ENCODE data around the gene CDC42SE2. TPM values are rescaled to one million over a fixed set of nuclear protein-coding genes. Genes with fewer than 3 reads are reported as not detected.
"Not testable (repeated sequence)": the region's sequence is repeated elsewhere in the genome, so short reads cannot be mapped to it uniquely, and the experiment has no call there.

The CDC42SE2 gene
- total RNA-seq, 1 donor from 2014 or later = 9.3 TPM

DNA sequence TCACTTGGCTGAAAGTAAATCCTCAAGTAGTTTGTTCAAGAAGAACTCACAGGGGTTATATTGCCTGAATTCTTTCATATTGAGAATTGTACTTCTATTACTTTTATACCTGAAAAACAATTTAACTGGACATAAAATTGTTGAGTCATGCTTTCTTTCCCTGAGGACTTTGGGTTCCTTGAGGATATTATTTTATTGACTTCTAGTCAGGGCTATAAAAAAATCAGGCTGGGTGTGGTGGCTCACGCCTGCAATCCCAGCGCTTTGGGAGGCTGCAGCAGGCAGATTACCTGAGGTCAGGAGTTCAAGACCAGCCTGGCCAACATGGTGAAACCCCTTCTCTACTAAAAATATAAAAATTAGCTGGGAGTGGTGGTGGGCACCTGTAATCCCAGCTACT lies 17.9 kb upstream of the CDC42SE2 start:
- no peak for ATAC-seq (ENCODE audit: poor library complexity)
- intact Hi-C loops (cut with DNase I) = no loop called here
- DNase-seq = no peak

DNA sequence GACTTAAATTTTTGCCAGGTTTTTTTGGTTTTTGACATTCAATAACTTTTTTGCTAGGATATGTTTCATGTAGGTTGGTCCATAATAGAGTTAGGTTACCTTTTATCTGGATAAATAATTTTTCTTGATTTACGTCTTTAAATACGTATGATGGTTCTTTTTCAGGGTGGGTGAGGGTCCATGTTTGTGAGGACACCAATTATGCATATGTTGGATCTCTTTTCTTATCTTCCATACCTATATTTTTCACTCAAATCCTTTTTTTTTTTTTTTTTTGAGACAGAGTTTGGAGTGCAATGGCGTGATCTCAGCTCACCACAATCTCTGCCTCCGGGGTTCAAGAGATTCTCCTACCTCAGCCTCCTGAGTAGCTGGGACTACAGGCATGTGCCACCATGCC lies 17.3 kb upstream of the CDC42SE2 start:
- intact Hi-C loops (cut with DNase I) = no loop called here
- DNase-seq (no peak), ATAC-seq (ENCODE audit: poor library complexity) (no peak)

DNA sequence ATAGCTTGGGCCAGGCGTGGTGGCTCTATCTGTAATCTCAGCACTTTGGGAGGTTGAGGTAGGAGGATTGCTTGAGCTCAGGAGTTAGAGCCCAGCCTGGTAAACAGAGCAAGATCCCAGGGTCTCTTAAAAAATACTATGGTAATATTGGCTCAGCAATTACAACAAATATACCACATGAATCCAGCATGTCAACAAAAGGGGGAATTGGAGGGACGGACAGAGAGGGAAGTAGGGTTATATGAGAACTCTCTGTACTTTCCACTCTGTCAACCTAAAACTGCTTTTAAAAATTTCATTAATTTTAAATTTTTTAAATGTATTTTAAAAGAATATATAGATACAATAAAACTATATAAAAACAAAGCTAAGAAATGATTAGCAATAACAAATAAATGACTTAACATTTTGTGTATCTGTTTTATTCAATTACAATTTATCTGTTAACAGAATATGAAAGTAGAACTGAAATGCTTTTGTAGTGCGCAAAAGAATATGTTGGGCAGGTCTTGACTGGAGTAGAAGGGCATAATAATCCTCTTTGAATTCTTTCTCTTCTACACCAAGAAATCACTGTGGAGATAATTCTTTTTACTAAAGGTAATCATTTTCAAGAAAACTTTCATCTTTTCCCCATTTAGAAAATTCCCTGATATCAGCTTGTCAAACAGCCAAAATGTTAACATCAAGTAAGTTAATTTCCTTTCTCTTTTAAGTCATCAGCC lies 12.9 kb upstream of the CDC42SE2 start:
- DNase-seq = no peak
- intact Hi-C loops (cut with DNase I) = no loop called here
- no peak for ATAC-seq (ENCODE audit: poor library complexity)

- peak; percentile 67 for DNase-seq
- intact Hi-C loops (cut with DNase I) = no loop called here
- peak; percentile 81 for ATAC-seq (ENCODE audit: poor library complexity)
Measured at GRCh38 chr5:131252824-131253171, 11.1 kb upstream of the CDC42SE2 start.

DNA sequence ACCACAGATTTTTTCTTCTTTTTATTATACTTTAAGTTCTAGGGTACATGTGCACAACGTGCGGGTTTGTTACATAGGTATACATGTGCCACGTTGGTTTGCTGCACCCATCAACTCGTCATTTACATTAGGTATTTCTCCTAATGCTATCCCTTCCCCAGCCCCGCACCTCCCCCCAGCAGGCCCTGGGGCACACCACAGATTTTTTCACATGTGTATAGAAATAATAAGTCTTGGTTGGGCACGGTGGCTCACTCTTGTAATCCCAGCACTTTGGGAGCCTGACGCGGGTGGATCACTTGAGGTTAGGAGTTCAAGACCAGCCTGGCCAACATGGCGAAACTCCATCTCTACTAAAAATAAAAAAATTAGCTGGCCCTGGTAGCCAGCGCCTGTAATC lies 9.8 kb upstream of the CDC42SE2 start:
- DNase-seq; ATAC-seq (ENCODE audit: poor library complexity); intact Hi-C loops (cut with DNase I): not testable (repeated sequence)

- DNase-seq = no peak
- intact Hi-C loops (cut with DNase I) = no loop called here
- ATAC-seq (ENCODE audit: poor library complexity) = no peak
Measured at GRCh38 chr5:131254741-131255140, 9.1 kb upstream of the CDC42SE2 start.

DNA sequence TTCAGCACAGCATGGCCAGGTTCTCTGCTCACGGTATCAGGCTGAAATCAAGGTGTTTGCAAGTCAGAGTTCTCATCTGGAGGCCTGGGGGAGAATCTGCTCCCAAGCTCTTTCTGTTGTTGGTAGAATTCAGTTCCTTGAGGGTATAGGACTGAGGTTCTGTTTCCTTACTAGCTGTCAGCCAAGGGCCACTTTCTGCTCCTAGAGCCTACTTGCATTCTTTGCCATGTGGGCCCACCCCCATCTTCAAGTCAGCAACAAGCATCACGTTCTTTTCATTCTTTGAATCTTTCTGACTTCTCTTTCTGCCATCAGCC lies 7.4 kb upstream of the CDC42SE2 start:
- intact Hi-C loops (cut with DNase I) = no loop called here
- ATAC-seq (ENCODE audit: poor library complexity) (no peak), DNase-seq (no peak)

- no peak for ATAC-seq (ENCODE audit: poor library complexity)
- DNase-seq = no peak
- intact Hi-C loops (cut with DNase I) = no loop called here
Measured at GRCh38 chr5:131258733-131259132, 5.1 kb upstream of the CDC42SE2 start.

DNA sequence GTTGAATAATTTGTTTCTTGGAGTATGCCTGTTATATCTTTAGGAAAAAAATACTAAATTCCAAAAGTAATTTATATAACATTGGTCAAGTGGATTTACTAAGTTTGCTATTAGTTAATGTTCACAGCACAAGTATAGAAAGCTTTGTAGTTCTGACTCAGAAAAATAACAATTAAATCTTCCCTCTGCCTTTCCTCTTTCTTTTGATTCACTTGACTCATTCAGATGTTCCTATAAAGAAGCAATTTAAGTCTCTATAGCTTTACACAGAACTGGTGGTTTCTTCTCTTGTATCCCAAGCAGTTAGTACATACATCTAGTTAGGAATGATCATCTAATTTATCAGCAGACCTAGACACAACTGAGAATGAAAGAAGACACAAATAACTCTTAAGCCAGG lies 4.5 kb upstream of the CDC42SE2 start:
- DNase-seq (no peak), ATAC-seq (ENCODE audit: poor library complexity) (no peak)
- intact Hi-C loops (cut with DNase I) = no loop called here

DNA sequence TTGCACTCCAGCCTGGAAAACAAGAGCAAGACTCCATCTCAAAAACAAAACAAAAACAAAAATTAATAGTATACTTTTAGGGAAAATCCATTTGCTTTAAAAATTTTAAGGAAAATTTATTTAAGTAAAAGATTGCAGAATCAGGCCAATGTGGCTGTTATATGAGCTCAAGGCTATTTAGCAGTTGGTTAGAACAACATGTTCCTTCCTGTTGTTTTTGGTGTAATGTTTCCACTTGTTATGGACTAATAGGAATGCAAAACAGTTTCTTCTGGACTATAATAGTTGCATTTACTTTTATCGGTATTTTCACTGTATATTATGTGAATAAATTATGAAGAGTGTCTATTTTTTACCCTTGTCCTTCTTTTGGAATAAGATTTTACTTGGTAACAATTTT lies 3.0 kb upstream of the CDC42SE2 start:
- no peak for ATAC-seq (ENCODE audit: poor library complexity)
- DNase-seq = no peak
- intact Hi-C loops (cut with DNase I) = loop anchor here (5.0 kb wide), 1 partner anchor 89 kb away; the partner anchor contains the start of gene LYRM7

GRCh38 chr5:131261483-131261882 lies 2.4 kb upstream of the CDC42SE2 start:
- intact Hi-C loops (cut with DNase I) = loop anchor here (5.0 kb wide), 1 partner anchor 89 kb away; the partner anchor contains the start of gene LYRM7
- ATAC-seq (ENCODE audit: poor library complexity) = no peak
- DNase-seq = no peak

GRCh38 chr5:131262953-131263541 lies 806 bp upstream of the CDC42SE2 start:
- ATAC-seq (ENCODE audit: poor library complexity) = no peak
- intact Hi-C loops (cut with DNase I) = loop anchor here (5.0 kb wide), 1 partner anchor 91 kb away; the partner anchor contains the start of gene LYRM7
- no peak for DNase-seq

- ATAC-seq (ENCODE audit: poor library complexity) (peak; percentile 38), DNase-seq (peak; percentile 48)
- intact Hi-C loops (cut with DNase I) = loop anchor here (5.0 kb wide), 1 partner anchor 92 kb away; the partner anchor contains the start of gene LYRM7
Measured at GRCh38 chr5:131264451-131265099, 722 bp downstream of the CDC42SE2 start.

- ATAC-seq (ENCODE audit: poor library complexity) (no peak), DNase-seq (no peak)
- intact Hi-C loops (cut with DNase I) = no loop called here
Measured at GRCh38 chr5:131265311-131265803, 1.5 kb downstream of the CDC42SE2 start.

- intact Hi-C loops (cut with DNase I) = no loop called here
- ATAC-seq (ENCODE audit: poor library complexity) = no peak
Measured at GRCh38 chr5:131266370-131267060, 2.7 kb downstream of the CDC42SE2 start.

GRCh38 chr5:131268758-131269370 lies 5.0 kb downstream of the CDC42SE2 start:
- ATAC-seq (ENCODE audit: poor library complexity) = no peak
- no peak for DNase-seq
- intact Hi-C loops (cut with DNase I) = no loop called here

More at GRCh38 chr5:131266370-131267060, 2.7 kb downstream of the CDC42SE2 start:
- no peak for DNase-seq

- ATAC-seq (ENCODE audit: poor library complexity) (no peak), DNase-seq (no peak)
- intact Hi-C loops (cut with DNase I) = no loop called here
Measured at GRCh38 chr5:131270809-131271208, 7.0 kb downstream of the CDC42SE2 start.

DNA sequence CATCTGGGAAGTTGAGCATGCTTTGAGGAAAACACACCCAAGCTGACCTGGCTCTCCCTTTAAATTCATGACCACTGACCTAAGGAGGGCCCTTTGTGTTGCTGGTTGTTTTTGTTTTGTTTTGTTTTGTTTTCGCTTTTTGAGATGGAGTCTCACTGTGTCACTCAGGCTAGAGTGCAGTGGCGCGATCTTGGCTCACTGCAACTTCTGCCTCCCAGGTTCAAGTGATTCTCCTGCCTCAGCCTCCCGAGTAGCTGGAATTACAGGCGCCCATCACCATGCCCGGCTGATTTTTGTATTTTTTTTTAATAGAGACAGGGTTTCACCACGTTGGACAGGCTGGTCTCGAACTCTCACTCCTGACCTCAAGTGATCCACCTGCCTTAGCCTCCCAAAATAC lies 8.0 kb downstream of the CDC42SE2 start:
- intact Hi-C loops (cut with DNase I); DNase-seq; ATAC-seq (ENCODE audit: poor library complexity): not testable (repeated sequence)

DNA sequence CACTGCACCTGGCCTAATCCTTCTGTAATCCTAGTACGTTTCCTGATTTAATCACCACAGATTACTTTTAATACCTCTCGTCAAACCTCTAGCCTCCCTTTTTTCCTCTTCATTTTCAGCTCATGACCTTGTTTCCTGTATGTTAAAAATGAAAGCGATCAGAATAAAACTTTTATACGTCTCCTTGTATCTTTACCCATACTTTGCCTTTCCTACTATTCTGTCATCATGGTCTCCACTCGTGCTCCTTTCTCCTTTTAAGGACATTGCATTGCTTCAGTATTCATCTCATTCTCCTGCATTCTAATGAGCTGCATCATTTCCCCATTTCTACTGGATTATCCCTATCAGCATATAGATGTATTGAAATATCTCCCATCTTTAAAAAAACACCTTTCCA lies 8.5 kb downstream of the CDC42SE2 start:
- intact Hi-C loops (cut with DNase I) = no loop called here
- DNase-seq (no peak), ATAC-seq (ENCODE audit: poor library complexity) (no peak)
